Measurements from ENCODE around the gene PPP1R1C. TPM values are rescaled to one million over a fixed set of nuclear protein-coding genes. Genes with fewer than 3 reads are reported as not detected.

Gene PPP1R1C
- total RNA-seq, 1 experiment from 2014 or later, result 2.0 TPM

Other genes with a start within 250 kb of the PPP1R1C start
- 83.0 and 99.6 TPM in 2 replicates for gene ITPRID2, start 94.1 kb upstream of the PPP1R1C start, total RNA-seq (2014; rRNA removed)